Sigmoid colon (tissue), 4 donors: ENCODE measurements around the gene ZNF845.

ENCODE experiments used
- CTCF ChIP-seq, 4 experiments: fragments of 450-650 bp in 3 of 4; fragments of 200-600 bp in 1 of 4; IDR thresholded peaks; one replicate each; pipeline ENCODE4 v1.5.1; 2016 to 2019; ENCODE audit warnings: antibody characterized with exemption in 4 of 4, mild to moderate bottlenecking in 3 of 4, moderate library complexity in 2 of 4
- POLR2A ChIP-seq, 2 donors: fragments of 450-650 bp; IDR thresholded peaks; one replicate each; pipeline ENCODE4 v1.6.1; 2016; ENCODE audit warnings: antibody characterized with exemption in 2 of 2, mild to moderate bottlenecking in 2 of 2, moderate library complexity in 2 of 2
- POLR2AphosphoS5 ChIP-seq, 4 donors: sonication (generic); formaldehyde crosslinking; IDR thresholded peaks; one replicate each; pipeline ENCODE4 v1.6.1; 2017; ENCODE audit warnings: antibody characterized with exemption in 4 of 4

GRCh38 chr19:53388904-53389303, 55.4 kb downstream of the ZNF845 start:
- TF ChIP-seq CTCF (IDR thresholded peaks at IDR 0.05) = no peak
- no peak for TF ChIP-seq POLR2A (IDR thresholded peaks at IDR 0.05)
- TF ChIP-seq POLR2AphosphoS5 (IDR thresholded peaks at IDR 0.05) = no peak
